HG02981 (cell line): ENCODE data around the gene STARD13.

Experiments used
- ATAC-seq: cut with Tn5 transposase; IDR thresholded peaks from one replicate; pipeline ENCODE4 v1.9.1; 2021; ENCODE audit warnings: mild to moderate bottlenecking, moderate library complexity; ENCODE audit not compliant: unreplicated experiment

STARD13 gene

GRCh38 chr13:33204130-33204927, 81.2 kb downstream of the STARD13 start:
- ATAC-seq, result peak; percentile 29

- peak; percentile 33 for ATAC-seq
These were observed 82.8 kb downstream of the STARD13 start for GRCh38 chr13:33202644-33203169.

GRCh38 chr13:33201659-33202058, 83.9 kb downstream of the STARD13 start:
- no peak for ATAC-seq

GRCh38 chr13:33199289-33199850, 86.2 kb downstream of the STARD13 start:
- no peak for ATAC-seq

- ATAC-seq, result no peak
These were observed 88.0 kb downstream of the STARD13 start for GRCh38 chr13:33197541-33197971.

- no peak for ATAC-seq
These were observed 88.8 kb downstream of the STARD13 start for GRCh38 chr13:33196767-33197166.

- ATAC-seq, result no peak
These were observed 89.7 kb downstream of the STARD13 start for GRCh38 chr13:33195693-33196464.

- ATAC-seq, result peak; percentile 90
These were observed 90.5 kb downstream of the STARD13 start for GRCh38 chr13:33194820-33195692.

- ATAC-seq, result no peak
These were observed 92.1 kb downstream of the STARD13 start for GRCh38 chr13:33193428-33193974.

- no peak for ATAC-seq
These were observed 93.9 kb downstream of the STARD13 start for GRCh38 chr13:33191425-33192210.

GRCh38 chr13:33189470-33189869, 96.1 kb downstream of the STARD13 start:
- no peak for ATAC-seq

- ATAC-seq, result peak; percentile 60
These were observed 97.3 kb downstream of the STARD13 start for GRCh38 chr13:33188093-33188882.

GRCh38 chr13:33186861-33187291, 98.7 kb downstream of the STARD13 start:
- ATAC-seq, result no peak

- no peak for ATAC-seq
These were observed 99.7 kb downstream of the STARD13 start for GRCh38 chr13:33185853-33186252.

- no peak for ATAC-seq
These were observed 101.0 kb downstream of the STARD13 start for GRCh38 chr13:33184530-33184929.

GRCh38 chr13:33184112-33184490, 101.5 kb downstream of the STARD13 start:
- no peak for ATAC-seq

- ATAC-seq, result no peak
These were observed 102.0 kb downstream of the STARD13 start for GRCh38 chr13:33183431-33184111.

- ATAC-seq, result peak; percentile 38
These were observed 102.8 kb downstream of the STARD13 start for GRCh38 chr13:33182729-33183128.
